Measurements from ENCODE around the gene ANXA2.

The ANXA2 gene

GRCh38 chr15:60363903-60364611 lies 33.7 kb downstream of the ANXA2 start:
- no peak for DNase-seq

DNA sequence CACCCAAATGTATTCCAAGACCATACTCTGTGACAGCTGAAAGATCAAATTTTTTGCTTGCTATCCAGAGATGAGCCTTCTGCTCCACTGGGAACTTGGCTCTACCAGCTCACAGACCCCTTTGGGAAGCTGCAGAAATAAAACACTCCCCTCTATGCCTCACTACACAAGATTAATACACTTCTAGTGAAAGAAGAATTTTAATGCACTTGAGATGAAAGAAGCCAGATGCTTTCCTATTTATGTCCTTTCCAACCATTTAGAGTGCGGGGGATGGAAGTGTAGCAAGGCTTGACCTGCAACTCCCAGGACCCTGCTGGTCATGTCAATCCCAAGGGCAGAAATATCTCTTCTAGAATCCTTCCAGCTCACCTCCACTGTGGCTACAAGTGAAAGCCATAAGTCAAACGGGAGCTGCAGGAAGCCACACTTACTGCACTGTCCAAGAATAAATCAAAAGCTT lies 34.7 kb downstream of the ANXA2 start:
- no peak for DNase-seq

GRCh38 chr15:60362321-60363086 lies 35.3 kb downstream of the ANXA2 start:
- peak; percentile 65 for DNase-seq

DNA sequence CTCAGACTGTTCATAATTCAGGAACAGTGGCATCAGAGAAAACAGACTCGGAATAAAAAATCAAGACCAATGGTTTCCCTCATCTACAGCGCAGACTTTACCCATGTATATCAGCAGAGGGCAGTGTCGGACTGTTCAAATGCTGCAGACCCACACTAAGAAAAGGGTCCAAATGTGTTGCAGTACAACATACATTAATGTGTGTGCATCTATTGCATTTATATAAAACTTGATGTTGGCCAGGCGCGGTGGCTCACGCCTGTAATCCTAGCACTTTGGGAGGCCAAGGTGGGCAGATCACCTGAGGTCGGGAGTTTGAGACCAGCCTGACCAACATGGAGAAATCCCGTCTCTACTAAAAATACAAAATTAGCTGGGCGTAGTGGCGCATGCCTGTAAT lies 38.0 kb downstream of the ANXA2 start:
- peak; percentile 50 for DNase-seq

DNA sequence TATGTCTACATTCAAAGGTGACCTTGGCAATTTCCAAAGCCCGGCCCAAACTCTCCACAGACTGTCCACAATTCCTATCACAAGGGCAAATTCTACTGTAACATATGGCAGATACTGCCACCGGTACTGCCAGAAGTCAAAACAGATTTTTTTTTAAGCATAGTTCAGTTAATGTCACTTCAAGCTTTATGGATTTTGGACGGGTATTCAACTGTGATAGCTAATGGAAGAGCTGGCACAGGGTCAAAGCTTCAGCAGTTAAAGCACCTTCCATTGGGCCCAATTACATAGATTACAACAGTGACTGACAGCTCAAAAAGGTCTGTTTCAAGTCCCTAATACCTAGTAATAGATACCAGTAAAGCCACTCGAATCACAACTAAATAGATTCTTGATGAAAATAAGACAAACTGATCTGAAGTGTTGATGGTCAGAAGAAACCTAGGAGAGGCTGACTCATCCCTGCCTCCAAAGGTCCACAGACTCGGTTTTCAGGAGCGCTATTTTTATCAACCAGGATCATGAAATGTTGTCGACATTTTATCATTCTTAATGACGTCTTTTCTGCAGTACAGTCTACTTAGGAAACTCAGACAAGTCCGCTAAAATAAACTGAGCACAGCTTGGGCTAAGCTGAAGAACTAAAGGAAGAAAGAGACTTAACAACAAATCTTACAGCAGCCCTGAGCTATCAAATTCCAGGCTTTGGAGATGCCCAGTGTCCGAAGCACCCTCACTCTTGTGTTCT lies 38.7 kb downstream of the ANXA2 start:
- no peak for DNase-seq

DNA sequence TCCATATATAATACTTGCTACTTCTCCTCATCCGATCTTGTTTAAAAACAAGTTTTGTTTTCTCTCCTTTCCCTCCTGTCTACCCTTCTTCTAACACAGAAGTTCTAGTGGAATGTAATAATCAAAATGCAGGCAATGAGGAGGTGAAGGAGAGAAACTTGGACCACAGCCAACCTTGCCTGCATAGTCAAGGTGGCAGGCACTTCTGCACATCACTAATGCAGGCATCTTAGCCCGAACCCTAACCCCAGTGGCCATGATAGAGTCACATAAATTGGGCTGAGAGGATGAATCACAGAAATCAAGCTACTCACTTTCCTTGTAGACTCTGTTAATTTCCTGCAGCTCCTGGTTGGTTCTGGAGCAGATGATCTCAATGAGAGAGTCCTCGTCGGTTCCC lies 41.0 kb downstream of the ANXA2 start:
- no peak for DNase-seq

- no peak for DNase-seq
These were observed 42.5 kb downstream of the ANXA2 start for GRCh38 chr15:60355148-60355857.

GRCh38 chr15:60353245-60353920 lies 44.4 kb downstream of the ANXA2 start:
- no peak for DNase-seq

- no peak for DNase-seq
These were observed 45.3 kb downstream of the ANXA2 start for GRCh38 chr15:60352525-60352924.

DNA sequence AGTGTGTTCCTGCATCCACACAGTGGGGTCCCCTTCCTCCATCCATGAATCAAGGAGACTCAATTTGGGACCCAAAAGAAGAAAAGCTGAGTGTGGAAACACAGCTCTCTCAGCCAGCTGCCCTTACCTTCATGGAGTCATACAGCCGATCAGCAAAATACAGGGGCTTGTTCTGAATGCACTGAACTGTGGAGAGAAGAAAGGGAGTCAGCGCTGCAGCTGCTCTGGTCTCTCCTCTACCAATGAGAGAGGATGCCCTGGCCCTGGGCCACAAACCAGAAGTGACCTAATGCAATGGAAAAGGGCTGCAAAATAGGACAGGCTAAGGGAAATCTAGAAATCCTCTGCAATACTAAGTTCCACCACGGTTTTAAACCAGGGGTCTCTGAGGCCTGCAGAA lies 46.7 kb downstream of the ANXA2 start:
- no peak for DNase-seq

GRCh38 chr15:60350108-60350507 lies 47.7 kb downstream of the ANXA2 start:
- no peak for DNase-seq

DNA sequence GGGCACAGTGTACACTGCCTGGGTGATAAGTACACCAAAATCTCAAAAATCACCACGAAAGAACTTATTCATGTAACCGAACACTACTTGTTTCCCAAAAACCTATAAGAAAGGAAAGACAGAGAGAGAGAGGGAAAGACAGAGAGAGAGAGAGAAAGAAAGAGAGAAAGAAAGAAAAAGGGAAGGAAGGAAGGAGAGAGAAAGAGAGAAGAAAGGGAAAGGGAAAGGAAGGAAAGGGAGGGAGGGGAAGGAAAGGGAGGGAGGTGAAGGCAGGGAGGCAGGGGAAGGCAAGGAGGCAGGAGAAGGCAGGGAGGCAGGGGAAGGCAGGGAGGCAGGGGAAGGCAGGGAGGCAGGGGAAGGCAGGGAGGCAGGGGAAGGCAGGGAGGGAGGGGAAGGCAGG lies 48.2 kb downstream of the ANXA2 start:
- no peak for DNase-seq

DNA sequence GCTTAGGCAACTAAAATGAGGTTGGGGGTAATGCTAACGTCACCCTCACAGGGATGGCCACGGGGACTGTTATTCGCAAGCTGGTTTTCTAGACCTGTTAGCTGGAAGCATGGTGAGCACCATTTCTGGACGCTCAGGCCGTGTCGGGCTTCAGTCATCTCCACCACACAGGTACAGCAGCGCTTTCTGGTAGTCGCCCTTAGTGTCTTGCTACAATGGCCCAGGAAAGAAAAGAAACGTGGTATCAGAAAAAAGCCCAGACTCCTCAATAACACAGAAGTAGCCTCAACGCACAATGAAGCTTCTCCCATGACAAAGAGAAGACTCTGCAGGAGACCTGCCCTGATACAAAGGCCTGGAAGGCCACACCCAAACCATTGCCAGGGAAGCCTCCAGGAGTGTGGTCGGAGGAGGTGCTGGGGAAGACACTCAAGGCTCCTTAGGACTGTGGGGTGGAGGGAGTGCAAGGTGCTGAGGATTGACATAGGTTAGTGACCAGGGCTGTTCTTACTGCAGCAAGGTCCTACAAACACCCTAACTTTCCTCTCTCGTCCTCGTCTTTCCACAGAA lies 50.2 kb downstream of the ANXA2 start:
- DNase-seq = no peak

DNA sequence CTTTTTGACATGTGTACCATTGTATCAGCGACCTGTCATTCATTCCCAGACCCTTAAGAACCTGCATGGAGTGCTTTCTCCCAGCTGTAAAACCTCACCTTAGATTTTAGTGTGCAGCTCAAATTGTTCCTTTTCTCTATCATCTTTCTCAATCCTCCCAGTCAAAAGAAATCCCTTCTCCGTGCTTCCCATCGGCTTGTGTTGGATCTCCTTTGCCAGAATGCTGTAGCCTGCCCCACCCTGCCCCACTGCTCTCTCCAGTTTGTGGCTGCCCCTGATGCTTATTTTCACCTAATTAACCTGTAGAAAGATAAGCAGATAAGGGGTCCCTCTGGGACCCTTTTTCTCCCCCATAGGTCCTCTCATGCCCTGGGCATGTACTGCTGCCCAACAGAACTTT lies 51.1 kb downstream of the ANXA2 start:
- DNase-seq = no peak

DNA sequence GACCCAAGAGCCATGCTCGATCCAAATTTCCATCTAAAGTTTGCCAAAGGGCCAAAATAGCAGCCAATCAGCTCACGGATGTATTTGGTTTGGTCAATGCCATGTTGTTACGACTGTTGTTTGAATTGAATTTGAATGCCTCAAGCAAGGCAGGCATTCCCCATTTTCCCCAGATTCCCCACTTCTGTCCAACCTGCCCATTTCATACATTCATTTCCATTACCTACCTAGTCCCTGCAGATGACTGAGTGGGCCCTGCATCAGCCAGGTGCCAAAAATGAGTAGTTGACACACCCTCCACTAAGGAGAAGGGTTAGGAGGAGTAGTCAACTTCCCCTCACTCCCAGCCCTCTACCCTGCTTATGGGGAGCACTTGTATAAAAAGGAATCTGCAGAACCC lies 51.7 kb downstream of the ANXA2 start:
- DNase-seq = no peak

DNA sequence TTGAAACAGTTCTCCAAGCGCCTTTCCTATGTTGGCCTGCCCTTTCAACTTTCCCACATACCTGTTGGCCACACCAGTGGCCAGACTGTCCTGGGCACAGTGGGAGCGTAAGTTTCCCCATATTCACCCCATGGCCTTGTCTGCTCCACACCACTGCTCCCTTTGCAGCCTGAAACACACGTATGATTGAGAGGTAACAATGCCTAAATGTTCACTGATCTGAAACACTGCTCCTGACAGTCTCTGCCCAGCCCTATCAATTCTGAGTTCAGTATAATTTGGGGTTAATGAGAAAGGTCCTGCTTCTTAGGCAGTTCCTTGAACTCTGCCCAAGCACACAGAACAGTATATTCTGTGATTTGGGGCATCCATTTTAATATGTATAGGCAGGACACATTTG lies 52.2 kb downstream of the ANXA2 start:
- DNase-seq = no peak

DNA sequence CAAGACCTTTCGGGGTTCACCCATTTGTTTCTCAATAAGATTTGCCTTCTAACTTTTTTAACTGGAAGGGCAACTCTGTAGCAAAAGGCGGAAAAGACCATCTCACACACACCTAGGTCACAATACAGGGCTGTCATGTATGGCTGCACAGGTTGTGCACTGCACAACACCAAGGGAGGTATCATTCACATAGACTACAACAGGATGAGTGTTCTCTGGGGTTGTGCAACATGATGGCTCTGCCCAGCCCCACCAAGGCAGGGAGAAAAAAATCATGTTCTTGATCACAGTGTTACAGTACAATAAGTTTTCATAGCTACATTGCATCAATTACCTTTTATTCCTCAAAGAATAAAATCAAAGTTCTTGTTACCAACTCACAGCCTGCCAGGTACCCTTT lies 52.8 kb downstream of the ANXA2 start:
- DNase-seq = no peak

GRCh38 chr15:60344461-60344860 lies 53.3 kb downstream of the ANXA2 start:
- DNase-seq = no peak

DNA sequence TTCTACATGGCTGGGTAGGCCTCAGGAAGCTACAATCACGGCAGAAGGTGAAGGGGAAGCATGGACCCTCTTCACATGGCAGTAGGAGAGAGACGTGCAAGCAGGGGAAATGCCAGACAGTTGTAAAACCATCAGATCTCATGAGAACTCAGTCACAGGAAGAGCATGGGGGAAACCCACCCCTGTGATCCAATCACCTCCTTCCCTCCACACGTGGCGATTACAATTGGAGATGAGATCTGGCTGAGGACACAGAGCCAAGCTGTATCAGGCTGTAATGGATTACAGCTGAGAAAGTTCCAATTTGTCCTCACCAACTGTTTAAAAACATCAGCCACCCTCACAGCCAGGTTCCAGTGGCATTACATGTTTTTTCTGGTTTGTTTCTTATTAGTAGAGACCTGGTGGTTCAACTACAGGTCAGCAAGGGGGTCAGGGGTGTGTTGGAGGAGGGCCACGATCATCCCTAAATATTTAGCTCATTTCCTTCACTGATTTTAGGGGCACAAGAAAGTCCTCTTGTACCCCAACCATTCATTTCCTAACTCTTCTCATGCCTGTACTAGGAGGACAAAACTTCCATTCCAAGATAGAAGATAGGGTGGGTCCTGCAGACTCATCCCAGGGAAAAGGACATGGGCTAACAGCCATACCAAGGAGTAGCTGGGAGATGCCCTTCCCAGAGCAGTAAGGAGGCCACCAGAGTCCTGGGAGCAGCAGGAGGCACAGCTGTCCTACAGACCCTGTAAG lies 54.4 kb downstream of the ANXA2 start:
- DNase-seq = no peak

- DNase-seq = no peak
These were observed 57.4 kb downstream of the ANXA2 start for GRCh38 chr15:60340207-60340921.

DNA sequence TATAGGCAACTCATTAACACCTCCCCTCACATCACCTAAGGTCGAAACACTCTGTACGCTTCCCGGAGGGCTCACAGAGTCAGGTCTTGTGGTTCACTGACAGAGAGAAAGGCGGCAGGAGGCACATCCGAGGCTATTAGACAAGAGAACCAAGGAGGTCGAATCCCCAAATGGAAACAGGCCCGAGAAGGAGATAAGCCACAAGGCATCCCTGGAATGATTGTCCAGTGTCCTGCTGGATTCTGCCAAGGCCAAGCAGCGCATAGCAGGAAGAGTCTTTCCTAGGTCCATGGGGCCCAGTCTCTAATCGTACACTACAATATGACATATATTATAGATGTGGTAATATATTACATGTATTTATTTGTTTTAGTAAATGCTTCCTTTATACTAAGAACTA lies 58.5 kb downstream of the ANXA2 start:
- DNase-seq = no peak
